ENCODE data around the gene TEX11. TPM values are rescaled to one million over a fixed set of nuclear protein-coding genes. Genes with fewer than 3 reads are reported as not detected.
A peak's percentile ranks its signal among the peaks of the same experiment; 100 is the strongest.

TEX11 gene
- total and polyA plus RNA-seq, 7 donors: 0.79 to 2.4 (median 2.3) TPM; not detected in 4

DNA sequence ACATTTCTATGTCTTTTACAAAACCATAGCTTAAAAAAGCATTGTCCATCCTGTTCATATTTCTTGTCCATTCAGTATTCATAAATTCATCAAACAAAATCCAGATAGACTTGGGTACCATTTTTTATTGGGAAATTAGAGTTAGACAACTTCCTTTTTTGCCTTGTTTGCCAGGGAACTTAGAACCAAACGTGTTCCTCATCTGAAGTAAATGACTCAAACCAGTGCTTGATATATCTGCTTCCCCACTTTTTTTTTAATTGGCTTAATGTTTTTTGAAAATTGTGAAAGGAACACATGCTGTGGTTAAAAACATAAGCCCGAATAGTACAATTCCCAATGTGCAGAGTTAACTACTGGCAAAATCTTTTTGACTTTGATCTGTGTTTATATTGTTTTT lies 419.7 kb downstream of the TEX11 start:
- intact Hi-C loops (cut with DNase I): no loop called here
- Histone ChIP-seq H3K27me3 (no peaks in the 10 kb centered on the region), H3K9me3 (no peaks in the 10 kb centered on the region), H3K4me3 (no peak overlapping the region), H3K36me3 (peaks cover 0 to 17% (median 0%) of the 10 kb centered on the region in 4 donors), H3K27ac (no peak overlapping the region), H3K4me1 (no peaks in the 10 kb centered on the region)
- WGBS, 2 donors: 58 to 66% methylated on average over 2 of the region's 2 CpGs
- no peak for DNase-seq
- no peak for TF ChIP-seq POLR2AphosphoS5 (IDR thresholded peaks at IDR 0.05)
- no peak for TF ChIP-seq CTCF (IDR thresholded peaks at IDR 0.05)
- TF ChIP-seq EP300 (IDR thresholded peaks at IDR 0.05): no peak
- TF ChIP-seq POLR2A (IDR thresholded peaks at IDR 0.05): no peak

- Histone ChIP-seq H3K27ac (no peak overlapping the region), H3K4me3 (no peak overlapping the region), H3K4me1 (peaks cover 0 to 13% (median 6%) of the 10 kb centered on the region in 4 donors), H3K36me3 (no peaks in the 10 kb centered on the region), H3K27me3 (no peaks in the 10 kb centered on the region), H3K9me3 (no peaks in the 10 kb centered on the region)
- no peak for TF ChIP-seq POLR2A (IDR thresholded peaks at IDR 0.05)
- TF ChIP-seq CTCF (IDR thresholded peaks at IDR 0.05): no peak
- TF ChIP-seq POLR2AphosphoS5 (IDR thresholded peaks at IDR 0.05): no peak
- no peak for TF ChIP-seq EP300 (IDR thresholded peaks at IDR 0.05)
- DNase-seq: no peak
- WGBS, 2 donors: 18 to 71% methylated on average over 7 of the region's 7 CpGs
- intact Hi-C loops (cut with DNase I): no loop called here
These were observed 423.0 kb downstream of the TEX11 start for GRCh38 chrX:70485466-70485865.

DNA sequence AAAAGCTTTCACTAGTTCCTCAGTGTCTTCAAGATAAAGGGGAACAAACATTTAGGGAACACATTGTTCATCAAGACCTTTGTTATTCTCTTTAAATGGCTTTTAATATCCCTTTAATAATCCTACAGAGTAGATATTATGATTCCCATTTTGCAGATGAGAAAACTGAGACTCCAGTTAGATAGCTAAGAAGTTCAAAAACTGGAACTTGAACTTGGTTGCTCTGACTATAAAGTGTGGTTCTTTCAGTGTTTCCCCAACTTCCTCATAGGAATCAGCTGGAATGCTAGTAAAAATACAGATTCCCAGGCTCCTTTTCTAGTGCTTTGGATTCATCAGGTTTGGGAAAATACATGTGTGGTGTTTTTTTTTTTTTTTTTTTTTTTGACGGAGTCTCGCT lies 426.2 kb downstream of the TEX11 start:
- no peak for DNase-seq
- no peak overlapping the region for H3K27ac ChIP-seq

DNA sequence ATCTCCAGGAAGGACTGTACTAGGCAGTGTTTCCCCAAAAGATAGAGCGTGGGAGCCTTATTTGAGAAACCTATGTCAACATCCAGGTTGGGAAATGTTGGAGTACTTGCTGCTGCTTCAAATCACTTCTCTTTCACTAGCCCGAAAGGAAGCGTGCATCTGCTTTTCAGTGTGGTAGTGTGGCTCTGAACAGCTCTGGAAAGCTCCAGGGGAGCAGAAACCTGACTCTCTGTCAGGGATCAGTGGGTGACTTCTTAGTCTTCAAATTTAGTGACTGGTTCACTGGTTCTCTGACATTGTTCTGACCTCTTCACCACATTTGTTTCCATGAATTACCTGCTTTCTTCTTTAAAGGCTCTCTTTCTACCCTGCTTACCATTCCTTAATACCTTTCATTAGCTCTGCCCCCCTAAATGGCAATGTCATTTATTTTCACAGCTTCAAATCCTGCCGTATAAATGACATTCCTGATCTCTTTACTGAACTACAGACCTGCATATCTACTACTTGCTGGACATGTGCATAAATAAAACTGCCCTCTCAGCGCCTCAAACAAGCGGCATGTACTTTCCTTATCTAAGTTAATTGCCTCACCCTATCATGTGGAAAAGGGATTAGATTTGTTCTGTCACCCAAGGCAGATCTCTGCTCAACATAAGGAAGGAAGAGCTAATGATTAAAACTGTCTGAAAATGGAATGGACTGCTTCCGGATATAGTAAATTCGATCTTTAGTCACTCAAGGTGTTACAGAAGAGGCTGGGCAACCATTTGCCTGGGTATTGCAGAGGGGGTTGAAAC lies 426.8 kb downstream of the TEX11 start:
- intact Hi-C loops (cut with DNase I): loop anchor here (2.0 kb wide), 1 partner anchor 27 kb away; no protein-coding TSS in a partner anchor
- Histone ChIP-seq H3K36me3 (no peaks in the 10 kb centered on the region), H3K9me3 (no peaks in the 10 kb centered on the region), H3K4me1 (peaks cover 0 to 48% (median 30%) of the 10 kb centered on the region in 4 donors), H3K27me3 (no peaks in the 10 kb centered on the region), H3K27ac (peak overlapping the region; percentile 67 to 77 (median 72)), H3K4me3 (no peak overlapping the region)
- no peak for TF ChIP-seq CTCF (IDR thresholded peaks at IDR 0.05)
- TF ChIP-seq POLR2A (IDR thresholded peaks at IDR 0.05): no peak
- TF ChIP-seq EP300 (IDR thresholded peaks at IDR 0.05): no peak
- no peak for TF ChIP-seq POLR2AphosphoS5 (IDR thresholded peaks at IDR 0.05)
- 28 to 71% methylated on average over 8 of the region's 8 CpGs for WGBS, 2 donors
- DNase-seq: no peak

More for the DNA sequence above, 426.2 kb downstream of the TEX11 start:
- no peak overlapping the region for H3K4me3 ChIP-seq
- no peaks in the 10 kb centered on the region for H3K27me3 ChIP-seq
- intact Hi-C loops (cut with DNase I): no loop called here
- TF ChIP-seq POLR2A (IDR thresholded peaks at IDR 0.05) (no peak), CTCF (IDR thresholded peaks at IDR 0.05) (no peak), POLR2AphosphoS5 (IDR thresholded peaks at IDR 0.05) (no peak), EP300 (IDR thresholded peaks at IDR 0.05) (no peak)
- H3K4me1 ChIP-seq: peaks cover 0 to 42% (median 28%) of the 10 kb centered on the region in 4 donors
- H3K36me3 ChIP-seq: no peaks in the 10 kb centered on the region
- 68 to 82% methylated on average over 2 of the region's 2 CpGs for WGBS, 2 donors
- H3K9me3 ChIP-seq: no peaks in the 10 kb centered on the region
